Limb (tissue), 2 donors: ENCODE measurements around the gene CEACAM4.
"Not testable (repeated sequence)": the region's sequence is repeated elsewhere in the genome, so short reads cannot be mapped to it uniquely, and the experiment has no call there.

Experiments
- DNase-seq, 2 donors: peaks; one replicate each; pipeline ENCODE4 v3.0.0-alpha.2; 2016; ENCODE audit errors: extremely low spot score in 2 of 2

The CEACAM4 gene

GRCh38 chr19:41586064-41586463 lies 40.8 kb downstream of the CEACAM4 start:
- DNase-seq: no peak

DNA sequence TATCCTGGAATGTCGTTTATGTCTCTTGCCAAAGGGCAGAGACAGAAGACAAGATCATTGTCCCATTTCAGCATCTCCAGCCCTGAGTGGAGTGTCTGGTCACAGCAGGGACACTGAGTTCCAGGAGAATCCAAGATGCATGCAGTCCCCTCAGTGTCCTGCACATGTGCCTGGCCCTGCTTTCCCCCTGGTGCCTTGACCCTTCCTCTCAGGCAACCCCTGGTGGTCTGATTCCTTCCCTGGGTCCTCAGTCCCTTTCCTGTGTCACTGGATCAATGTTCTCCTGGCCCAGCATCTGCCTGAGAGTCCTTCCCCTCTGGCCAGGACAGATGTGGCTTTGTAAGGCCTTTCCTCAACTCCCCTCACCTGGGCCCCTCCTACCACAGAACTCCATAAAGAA lies 41.9 kb downstream of the CEACAM4 start:
- DNase-seq: no peak

DNA sequence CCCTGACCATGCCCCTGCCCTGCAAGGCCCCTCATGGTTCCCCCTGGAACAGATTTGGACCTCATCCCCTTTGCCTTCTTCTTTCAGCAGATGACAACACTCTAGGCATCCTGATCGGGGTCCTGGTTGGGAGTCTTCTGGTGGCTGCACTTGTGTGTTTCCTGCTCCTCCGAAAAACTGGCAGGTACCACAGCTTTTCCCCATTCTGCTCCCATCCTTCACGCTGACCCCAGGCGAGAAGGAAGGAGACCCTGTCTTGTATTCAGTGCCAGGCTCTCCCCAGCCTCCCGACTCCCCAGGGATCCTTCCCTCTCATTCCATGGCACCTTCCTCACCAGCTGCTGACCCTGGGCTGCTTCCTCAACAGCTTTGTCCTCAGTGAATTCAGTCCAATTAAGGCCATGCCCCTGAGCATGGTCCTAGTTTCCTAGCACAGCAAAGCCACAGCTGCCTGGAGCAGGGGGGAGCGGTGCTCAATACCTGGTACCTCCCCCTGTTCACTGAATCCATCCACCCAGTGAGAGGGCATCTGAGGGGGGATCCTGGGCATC lies 42.5 kb downstream of the CEACAM4 start:
- no peak for DNase-seq

DNA sequence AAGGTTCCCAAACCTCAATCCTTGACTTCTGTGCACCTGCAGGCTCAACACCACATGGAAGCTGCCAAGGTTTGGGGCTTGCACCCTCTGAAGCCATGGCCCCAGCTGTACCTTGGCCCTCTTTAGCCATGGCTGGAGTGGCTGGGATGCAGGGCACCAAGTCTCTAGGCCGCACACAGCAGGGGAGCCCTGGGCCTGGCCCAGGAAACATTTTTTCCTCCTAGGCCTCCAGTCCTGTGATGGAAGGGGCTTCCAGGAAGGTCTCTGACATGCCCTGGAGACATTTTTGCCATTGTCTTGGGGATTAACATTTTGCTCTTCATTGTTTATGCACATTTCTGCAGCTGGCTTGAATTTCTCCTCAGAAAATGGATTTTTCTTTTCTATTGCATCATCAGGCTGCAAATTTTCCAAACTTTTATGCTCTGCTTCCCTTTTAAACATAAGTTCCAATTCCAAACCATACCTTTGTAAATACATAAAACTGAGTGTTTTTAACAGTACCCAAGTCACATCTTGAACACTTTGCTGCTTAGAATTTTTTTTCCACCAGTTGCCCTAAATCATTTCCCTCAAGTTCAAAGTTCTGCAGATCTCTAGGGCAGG lies 44.2 kb downstream of the CEACAM4 start:
- not testable (repeated sequence) for DNase-seq

DNA sequence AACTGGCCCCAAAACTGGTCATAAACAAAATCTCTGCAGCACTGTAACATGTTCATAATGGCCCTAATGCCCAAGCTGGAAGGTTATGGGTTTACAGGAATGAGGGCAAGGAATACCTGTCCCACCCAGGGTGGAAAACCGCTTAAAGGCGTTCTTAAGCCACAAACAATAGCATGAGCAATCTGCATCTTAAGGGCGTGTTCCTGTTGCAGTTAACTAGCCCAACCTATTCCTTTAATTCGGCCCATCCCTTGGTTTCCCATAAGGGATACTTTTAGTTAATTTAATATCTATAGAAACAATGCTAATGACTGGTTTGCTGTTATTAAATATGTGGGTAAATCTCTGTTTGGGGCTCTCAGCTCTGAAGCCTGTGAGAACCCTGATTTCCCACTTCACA lies 45.8 kb downstream of the CEACAM4 start:
- not testable (repeated sequence) for DNase-seq

GRCh38 chr19:41578886-41579285 lies 48.0 kb downstream of the CEACAM4 start:
- no peak for DNase-seq

- no peak for DNase-seq
Measured at GRCh38 chr19:41577833-41578232, 49.0 kb downstream of the CEACAM4 start.

DNA sequence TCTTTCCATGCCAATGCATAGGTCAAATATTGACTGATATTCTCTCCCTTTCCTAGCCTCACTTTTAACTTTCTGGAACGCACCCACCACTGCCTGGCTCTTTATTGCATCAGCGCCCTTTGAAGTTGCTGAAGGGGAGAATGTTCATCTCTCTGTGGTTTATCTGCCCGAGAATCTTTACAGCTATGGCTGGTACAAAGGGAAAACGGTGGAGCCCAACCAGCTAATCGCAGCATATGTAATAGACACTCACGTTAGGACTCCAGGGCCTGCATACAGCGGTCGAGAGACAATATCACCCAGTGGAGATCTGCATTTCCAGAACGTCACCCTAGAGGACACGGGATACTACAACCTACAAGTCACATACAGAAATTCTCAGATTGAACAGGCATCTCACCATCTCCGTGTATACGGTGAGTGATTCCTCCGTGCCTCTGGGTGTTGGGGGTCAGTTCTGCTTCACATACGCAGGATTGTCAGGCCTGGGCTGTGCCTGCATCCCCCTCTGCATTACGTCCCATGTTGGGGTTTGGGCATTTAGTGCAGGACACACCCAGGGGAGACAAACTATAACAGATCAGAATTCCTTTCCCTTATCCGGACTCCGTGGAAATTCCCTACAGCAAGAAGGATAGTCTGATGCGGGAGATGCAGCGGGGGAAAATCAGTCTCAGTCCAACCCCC lies 49.6 kb downstream of the CEACAM4 start:
- DNase-seq: no peak

- no peak for DNase-seq
Measured at GRCh38 chr19:41575998-41576397, 50.9 kb downstream of the CEACAM4 start, which contains the start of gene CEACAM21. Gene CEACAM21 (plus strand): TSS chr19:41576166. CDS start chr19:41576275, 109 bp downstream.

- DNase-seq: peak; percentile 59 to 80
Measured at GRCh38 chr19:41570639-41571112, 56.2 kb downstream of the CEACAM4 start.

DNA sequence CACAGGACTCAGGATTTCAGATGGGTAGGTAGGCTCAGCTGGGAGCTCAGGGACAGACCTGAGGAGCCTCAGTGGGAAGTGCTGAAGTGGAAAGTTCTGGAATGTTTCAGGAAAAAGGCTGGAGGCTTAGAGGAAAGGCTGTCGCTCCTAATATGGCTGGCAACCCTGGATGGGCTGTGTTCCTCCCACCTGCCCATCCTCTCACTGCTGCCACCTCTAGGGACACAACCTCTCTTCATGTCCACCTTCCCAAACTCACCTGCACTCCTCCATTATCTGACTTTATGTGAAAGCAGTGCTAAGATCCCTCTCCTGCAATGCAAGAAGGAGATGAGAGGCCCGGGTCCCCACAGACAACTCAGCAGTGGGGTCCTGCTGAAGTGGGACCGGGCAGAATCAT lies 56.7 kb downstream of the CEACAM4 start:
- DNase-seq: no peak

DNA sequence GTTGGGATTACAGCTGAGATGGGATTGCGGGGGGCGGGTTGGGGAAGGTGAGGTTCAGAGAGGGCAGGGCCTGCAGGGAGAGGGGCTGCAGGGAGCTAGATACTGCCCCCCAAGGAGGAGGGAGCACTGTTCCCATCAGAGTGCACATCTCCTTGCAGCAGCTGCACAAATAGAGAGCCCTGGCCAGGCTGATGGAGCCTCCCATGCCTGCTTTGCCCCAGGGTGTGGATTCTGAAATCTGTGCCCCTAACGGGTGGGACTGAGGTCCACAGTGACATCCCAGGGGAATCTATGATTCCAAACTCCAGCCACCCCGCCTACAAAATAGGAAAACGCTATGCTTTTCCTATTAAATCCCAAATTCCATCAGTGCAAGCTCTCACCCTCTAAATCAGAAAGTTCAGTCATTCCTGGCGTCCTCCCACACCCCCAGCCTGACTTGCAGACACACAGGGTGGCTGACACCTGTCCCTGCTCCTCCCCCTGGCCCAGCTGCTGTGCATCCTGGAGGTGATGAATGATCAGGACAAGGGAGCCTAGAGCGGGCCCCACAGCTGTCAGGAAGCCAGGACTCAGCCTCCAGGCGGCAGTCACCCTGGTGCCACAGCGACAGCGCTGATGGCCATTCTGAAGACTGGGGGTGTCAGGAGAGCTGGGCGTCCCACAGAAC lies 57.3 kb downstream of the CEACAM4 start:
- DNase-seq: peak in 1 of 2 donors; percentile 37
